Spleen (tissue), 11 donors: ENCODE data around the gene KMT2A. TPM values are rescaled to one million over a fixed set of nuclear protein-coding genes. Genes with fewer than 3 reads are reported as not detected.

Experiments used
- DNase-seq: peaks from one replicate; pipeline ENCODE4 v3.0.0-alpha.2; 2020
- H3K27ac ChIP-seq, 8 donors: fragments of 200-600 bp; sonication (generic) in 7 of 8; 1 replicate in 4 of 8; 2 replicates in 4 of 8; pipeline versions ENCODE4 v1.5.0 to v1.8.0; 2016 to 2021; ENCODE audit warnings: inconsistent platforms in 4 of 8, mild to moderate bottlenecking in 4 of 8, moderate library complexity in 1 of 8
- H3K27me3 ChIP-seq, 7 donors: fragments of 200-600 bp; sonication (generic) in 6 of 7; replicated peaks in 1 of 7; 1 replicate in 4 of 7; 2 replicates in 3 of 7; pipeline versions ENCODE4 v1.5.0 to v1.8.0; 2016 to 2021; ENCODE audit warnings: inconsistent platforms in 3 of 7, mild to moderate bottlenecking in 1 of 7
- H3K36me3 ChIP-seq, 6 donors: fragments of 200-600 bp; sonication (generic) in 5 of 6; 1 replicate in 4 of 6; 2 replicates in 2 of 6; pipeline versions ENCODE4 v1.5.0 to v1.8.0; 2016 to 2021; ENCODE audit warnings: inconsistent platforms in 2 of 6
- H3K4me1 ChIP-seq, 6 donors: fragments of 200-600 bp; sonication (generic) in 5 of 6; 1 replicate in 3 of 6; 2 replicates in 3 of 6; pipeline versions ENCODE4 v1.5.0 to v1.8.0; 2016 to 2021; ENCODE audit warnings: inconsistent platforms in 3 of 6
- H3K4me3 ChIP-seq, 8 donors: fragments of 200-600 bp; sonication (generic) in 7 of 8; 1 replicate in 4 of 8; 2 replicates in 4 of 8; pipeline versions ENCODE4 v1.5.0 to v1.8.0; 2016 to 2021; ENCODE audit warnings: inconsistent platforms in 4 of 8, mild to moderate bottlenecking in 4 of 8, moderate library complexity in 2 of 8
- H3K9me3 ChIP-seq, 8 donors: fragments of 200-600 bp; sonication (generic) in 7 of 8; 1 replicate in 4 of 8; 2 replicates in 4 of 8; pipeline versions ENCODE4 v1.5.0 to v1.8.0; 2016 to 2021; ENCODE audit warnings: inconsistent platforms in 4 of 8
- CTCF ChIP-seq, 11 experiments: fragments of 200-600 bp in 7 of 11; fragments of 450-650 bp in 4 of 11; sonication (generic) in 4 of 11; IDR thresholded peaks in 8 of 11; conservative IDR thresholded peaks in 3 of 11; 1 replicate in 7 of 11; 2 replicates in 4 of 11; pipeline versions ENCODE4 v1.4.0 to v1.8.0; 2016 to 2021; ENCODE audit warnings: antibody characterized with exemption in 11 of 11, inconsistent platforms in 4 of 11, mild to moderate bottlenecking in 1 of 11
- POLR2A ChIP-seq, 3 donors: fragments of 450-650 bp; IDR thresholded peaks; one replicate each; pipeline ENCODE4 v1.5.1; 2017; ENCODE audit warnings: antibody characterized with exemption in 3 of 3, mild to moderate bottlenecking in 1 of 3
- POLR2AphosphoS5 ChIP-seq, 3 donors: sonication (generic); formaldehyde crosslinking; IDR thresholded peaks; one replicate each; pipeline ENCODE4 v1.5.1; 2017; ENCODE audit warnings: antibody characterized with exemption in 3 of 3
- WGBS, 5 donors: extraction: QIAGEN DNeasy Blood & Tissue Kit in 3 of 5; methylation state at CpG; one replicate each; pipeline versions ENCODE4 v1.1.5 to v1.1.7; 2013 to 2018; 5-methylcytosine and 5-hydroxymethylcytosine counted together
- intact Hi-C: fragments of 100-400 bp; cut with DNase I; formaldehyde crosslinking; loops from one replicate; pipeline ENCODE4 v1.15.0; 2023; ENCODE audit warnings: low total_unique reads
- polyA plus RNA-seq, 3 donors: library from polyadenylated mRNA; stranded (reverse); fragments of 200-250 nt; gene quantifications; one replicate each; pipeline ENCODE4 v1.2.1, GENCODE V29; 2013
- total RNA-seq, 7 donors: library from RNA; depleted of rRNA in 3 of 7; stranded (reverse); fragments of >200 nt in 3 of 7; fragmentation: NEBNext Ultra II Directional in 4 of 7; extraction: Animal tissue kit (Norgen Biotek cat#: 25700) in 4 of 7; gene quantifications; one replicate each; pipeline versions ENCODE4 v1.1.0 to v1.2.1, GENCODE V29; 2016 to 2021
- donor health status: healthy with polysubstance abuse.
- donor health status: DM: no; HTN: no; CAD: no; lungs with moderate emphysema.
- donor health status: DM: no; HTN: no; CAD: no.
- donor health status: Bipolar disorder and iron deficiency.
- donor health status: healthy.
- donor health status: DM: no; HTN: no; CAD: no.
- donor health status: DM: yes; HTN: yes; CAD: no.

The KMT2A gene
- total and polyA plus RNA-seq, 10 donors, result 5.9 to 134 (median 103) TPM

GRCh38 chr11:118529584-118530175 lies 93.4 kb downstream of the KMT2A start:
- peak overlapping the region in 7 of 8 donors; percentile 80 to 98 (median 95) for H3K4me3 ChIP-seq
- 77 to 87% (median 84%) methylated on average over 5 of the region's 5 CpGs for WGBS, 5 donors

GRCh38 chr11:118530180-118530682 lies 93.9 kb downstream of the KMT2A start:
- intact Hi-C loops, result no loop called here
- peaks cover 0 to 10% (median 0%) of the 10 kb centered on the region in 7 donors for H3K27me3 ChIP-seq
- H3K9me3 ChIP-seq, result no peaks in the 10 kb centered on the region
- no peak for DNase-seq
- 5 to 19% (median 6%) methylated on average over 10 to 31 of the region's 31 CpGs for WGBS, 5 donors
- H3K4me1 ChIP-seq, result peaks cover 8 to 45% (median 26%) of the 10 kb centered on the region in 6 donors
- H3K4me3 ChIP-seq, result peak overlapping the region; percentile 80 to 98 (median 92)
- peak overlapping the region in 7 of 8 donors; percentile 54 to 80 (median 73) for H3K27ac ChIP-seq
- no peak for TF ChIP-seq CTCF (IDR thresholded peaks at IDR 0.05 in 8 of 11, conservative IDR thresholded peaks at IDR 0.05 in 3 of 11)
- no peak for TF ChIP-seq POLR2A (IDR thresholded peaks at IDR 0.05)
- TF ChIP-seq POLR2AphosphoS5 (IDR thresholded peaks at IDR 0.05), result no peak
- peaks cover 0 to 15% (median 3%) of the 10 kb centered on the region in 6 donors for H3K36me3 ChIP-seq

More at GRCh38 chr11:118529584-118530175, 93.4 kb downstream of the KMT2A start:
- Histone ChIP-seq H3K9me3 (no peaks in the 10 kb centered on the region), H3K27me3 (peaks cover 0 to 10% (median 0%) of the 10 kb centered on the region in 7 donors), H3K27ac (no peak overlapping the region), H3K36me3 (peaks cover 0 to 15% (median 4%) of the 10 kb centered on the region in 6 donors), H3K4me1 (peaks cover 8 to 50% (median 26%) of the 10 kb centered on the region in 6 donors)
- intact Hi-C loops, result no loop called here
- no peak for DNase-seq
- TF ChIP-seq CTCF (IDR thresholded peaks at IDR 0.05 in 8 of 11, conservative IDR thresholded peaks at IDR 0.05 in 3 of 11), result no peak
- TF ChIP-seq POLR2AphosphoS5 (IDR thresholded peaks at IDR 0.05), result no peak

DNA sequence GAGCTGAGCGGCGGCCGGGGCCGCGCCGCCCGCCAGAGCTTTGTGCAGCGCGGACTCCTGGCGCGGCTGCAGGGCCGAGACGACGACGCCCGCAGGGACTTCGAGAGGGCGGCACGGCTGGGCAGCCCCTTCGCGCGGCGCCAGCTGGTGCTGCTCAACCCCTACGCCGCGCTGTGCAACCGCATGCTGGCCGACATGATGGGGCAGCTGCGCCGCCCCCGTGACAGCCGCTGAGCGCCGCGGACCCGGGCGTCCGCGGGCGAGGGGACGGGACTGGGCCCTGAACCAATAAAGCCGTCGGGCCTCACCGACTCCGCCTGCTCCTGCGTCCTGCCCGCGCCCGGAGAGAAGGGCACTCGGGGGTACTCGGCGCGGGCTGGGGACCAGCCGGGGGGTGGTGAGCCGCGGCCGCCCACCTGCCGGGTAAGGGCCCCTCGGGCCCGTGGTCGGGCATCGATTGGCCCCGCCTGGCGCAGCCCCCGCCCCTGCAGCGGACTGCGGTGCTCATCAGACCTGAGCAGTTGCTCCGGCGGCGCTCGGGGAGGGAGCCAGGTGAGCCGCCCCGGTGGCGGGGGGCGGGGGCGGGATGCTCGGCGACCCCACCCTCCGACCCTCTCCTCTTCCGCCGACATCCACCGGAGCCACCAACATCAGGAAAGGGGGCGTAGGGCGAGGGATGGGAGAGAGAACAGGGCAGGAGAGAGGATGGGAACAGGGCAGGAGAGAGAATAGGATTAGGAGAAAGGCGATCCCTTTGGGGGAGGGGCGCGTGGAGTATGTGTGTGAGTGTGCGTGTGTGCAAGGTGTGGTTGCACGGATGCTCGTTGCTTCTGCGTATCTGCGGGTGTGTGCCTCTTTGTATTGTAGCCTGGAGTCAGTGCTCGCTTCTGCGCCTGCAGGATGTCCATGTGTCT lies 94.6 kb downstream of the KMT2A start, which contains the start of gene TMEM25:
Gene TMEM25 (plus strand): TSS at position 510 of the 914 bp plus-strand sequence. CDS start 610 bp downstream, outside the sequence.
- peaks cover 8 to 45% (median 26%) of the 10 kb centered on the region in 6 donors for H3K4me1 ChIP-seq
- intact Hi-C loops, result no loop called here
- H3K27ac ChIP-seq, result peak within 1 kb of the TSS; percentile 51 to 80 (median 72)
- peak; percentile 92 for DNase-seq
- peaks cover 0 to 20% (median 3%) of the 10 kb centered on the region in 6 donors for H3K36me3 ChIP-seq
- H3K4me3 ChIP-seq, result peak within 1 kb of the TSS; percentile 80 to 98 (median 92)
- 1 to 4% (median 2%) methylated on average over 46 to 94 of the region's 94 CpGs for WGBS, 5 donors
- H3K27me3 ChIP-seq, result peaks cover 0 to 10% (median 0%) of the 10 kb centered on the region in 7 donors
- H3K9me3 ChIP-seq, result no peaks in the 10 kb centered on the region
- TF ChIP-seq CTCF (IDR thresholded peaks at IDR 0.05 in 8 of 11, conservative IDR thresholded peaks at IDR 0.05 in 3 of 11) (peak in 1 of 11 experiments; percentile 6), POLR2A (IDR thresholded peaks at IDR 0.05) (peak in 2 of 3 donors; percentile 24 to 40), POLR2AphosphoS5 (IDR thresholded peaks at IDR 0.05) (peak; percentile 51 to 75 (median 71))
